Activated CD8-positive, alpha-beta T cell treated with anti-CD3 and anti-CD28 coated beads for 36 hours (primary cell): ENCODE measurements around the gene TFE3. TPM values are rescaled to one million over a fixed set of nuclear protein-coding genes. Genes with fewer than 3 reads are reported as not detected.

ENCODE experiments used
- ATAC-seq: fragments of 200-7000 bp; cut with Tn5 transposase; one replicate; pipeline ENCODE4 v1.10.0; 2021; ENCODE audit warnings: mild to moderate bottlenecking, moderate library complexity
- CTCF ChIA-PET: fragments of 350-600 bp; sonication (Branson Sonifier 250); formaldehyde crosslinking; loops from one replicate; lab custom pipeline; 2021; ENCODE audit warnings: antibody characterized with exemption; lab: Charles Lee
- POLR2A ChIA-PET: fragments of 350-600 bp; sonication (Branson Sonifier 250); formaldehyde crosslinking; loops from one replicate; lab custom pipeline; 2021; ENCODE audit warnings: antibody characterized with exemption; lab: Charles Lee
- DNase-seq: peaks from one replicate; pipeline ENCODE4 v3.0.0-alpha.2; 2020
- H3K27ac Mint-ChIP-seq: one replicate; pipeline ENCODE4 v1.8.0; 2021; ENCODE audit warnings: mild to moderate bottlenecking, mixed read lengths
- H3K27me3 Mint-ChIP-seq: one replicate; pipeline ENCODE4 v1.8.0; 2021; ENCODE audit warnings: mixed read lengths
- H3K36me3 Mint-ChIP-seq: one replicate; pipeline ENCODE4 v1.8.0; 2021; ENCODE audit warnings: low read depth, mixed read lengths
- H3K4me1 Mint-ChIP-seq: one replicate; pipeline ENCODE4 v1.8.0; 2021; ENCODE audit warnings: low read depth, mixed read lengths
- H3K4me3 Mint-ChIP-seq: one replicate; pipeline ENCODE4 v1.8.0; 2021; ENCODE audit warnings: mild to moderate bottlenecking, moderate library complexity, mixed read lengths
- H3K9me3 Mint-ChIP-seq: one replicate; pipeline ENCODE4 v1.8.0; 2021; ENCODE audit warnings: mixed read lengths
- intact Hi-C: fragments of 100-400 bp; cut with micrococcal nuclease; formaldehyde crosslinking; loops from one replicate; pipeline ENCODE4 v1.10.0; 2022
- total RNA-seq, 2 experiments: library from RNA; stranded (reverse); gene quantifications; one replicate each; pipeline ENCODE4 v1.2.3, GENCODE V29; 2021
- TF ChIP-seq, protein P1 (sequence below): fragments of 200-600 bp; IDR thresholded peaks from one replicate; pipeline ENCODE4 v1.8.0; 2022; ENCODE audit warnings: antibody characterized with exemption, mild to moderate bottlenecking

TFE3 gene
- total RNA-seq, 2 experiments from 2014 or later: 17.9 to 19.5 TPM

GRCh38 chrX:49061490-49061889 is 18.3 kb upstream of the TFE3 start:
- no peak for ATAC-seq
- H3K4me1 Mint-ChIP-seq: peaks cover 13% of the 10 kb centered on the region
- H3K27ac Mint-ChIP-seq: no peak overlapping the region
- TF ChIP-seq, protein P1, sequence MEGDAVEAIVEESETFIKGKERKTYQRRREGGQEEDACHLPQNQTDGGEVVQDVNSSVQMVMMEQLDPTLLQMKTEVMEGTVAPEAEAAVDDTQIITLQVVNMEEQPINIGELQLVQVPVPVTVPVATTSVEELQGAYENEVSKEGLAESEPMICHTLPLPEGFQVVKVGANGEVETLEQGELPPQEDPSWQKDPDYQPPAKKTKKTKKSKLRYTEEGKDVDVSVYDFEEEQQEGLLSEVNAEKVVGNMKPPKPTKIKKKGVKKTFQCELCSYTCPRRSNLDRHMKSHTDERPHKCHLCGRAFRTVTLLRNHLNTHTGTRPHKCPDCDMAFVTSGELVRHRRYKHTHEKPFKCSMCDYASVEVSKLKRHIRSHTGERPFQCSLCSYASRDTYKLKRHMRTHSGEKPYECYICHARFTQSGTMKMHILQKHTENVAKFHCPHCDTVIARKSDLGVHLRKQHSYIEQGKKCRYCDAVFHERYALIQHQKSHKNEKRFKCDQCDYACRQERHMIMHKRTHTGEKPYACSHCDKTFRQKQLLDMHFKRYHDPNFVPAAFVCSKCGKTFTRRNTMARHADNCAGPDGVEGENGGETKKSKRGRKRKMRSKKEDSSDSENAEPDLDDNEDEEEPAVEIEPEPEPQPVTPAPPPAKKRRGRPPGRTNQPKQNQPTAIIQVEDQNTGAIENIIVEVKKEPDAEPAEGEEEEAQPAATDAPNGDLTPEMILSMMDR: no peak
- H3K27me3 Mint-ChIP-seq: no peaks in the 10 kb centered on the region
- no peak for DNase-seq
- H3K36me3 Mint-ChIP-seq: no peaks in the 10 kb centered on the region
- no peak overlapping the region for H3K4me3 Mint-ChIP-seq
- ChIA-PET POLR2A (interaction anchor here (0.7 to 1.4 kb wide), 4 partner anchors 9 to 54 kb away, joined by 3 read pairs; partner anchors contain the start of gene WDR45), CTCF (no interaction called here)
- intact Hi-C loops: no loop called here
- no peaks in the 10 kb centered on the region for H3K9me3 Mint-ChIP-seq

DNA sequence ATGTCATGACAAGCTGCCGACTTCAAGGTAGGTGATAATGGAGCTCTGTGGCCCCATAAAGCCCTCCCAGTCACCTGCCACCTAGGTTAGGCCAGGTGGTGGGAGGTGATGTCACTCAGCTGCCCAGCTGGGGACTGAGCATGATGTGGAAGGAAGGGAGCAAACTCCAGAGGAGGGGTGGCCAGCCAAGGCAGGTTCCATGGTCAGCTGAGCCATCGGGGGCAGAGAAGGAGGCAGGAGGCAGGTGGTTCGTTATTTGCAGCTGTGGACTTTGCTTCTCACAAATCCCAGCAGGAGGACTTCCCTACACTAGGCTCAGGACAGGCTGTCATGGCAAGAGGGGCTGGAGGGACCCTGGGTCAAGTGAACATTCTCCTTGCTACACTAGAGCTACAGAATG is 17.8 kb upstream of the TFE3 start:
- H3K27me3 Mint-ChIP-seq: no peaks in the 10 kb centered on the region
- TF ChIP-seq, protein P1: no peak
- peaks cover 15% of the 10 kb centered on the region for H3K4me1 Mint-ChIP-seq
- ATAC-seq (no peak), DNase-seq (no peak)
- ChIA-PET POLR2A (interaction anchor here (0.7 to 1.4 kb wide), 4 partner anchors 9 to 55 kb away, joined by 3 read pairs; partner anchors contain the start of gene WDR45), CTCF (no interaction called here)
- H3K36me3 Mint-ChIP-seq: no peaks in the 10 kb centered on the region
- H3K27ac Mint-ChIP-seq: no peak overlapping the region
- H3K9me3 Mint-ChIP-seq: no peaks in the 10 kb centered on the region
- no peak overlapping the region for H3K4me3 Mint-ChIP-seq
- intact Hi-C loops: no loop called here

GRCh38 chrX:49059681-49060085 is 16.5 kb upstream of the TFE3 start:
- CTCF ChIA-PET: no interaction called here
- H3K27me3 Mint-ChIP-seq: no peaks in the 10 kb centered on the region
- no peaks in the 10 kb centered on the region for H3K36me3 Mint-ChIP-seq
- H3K4me1 Mint-ChIP-seq: peaks cover 22% of the 10 kb centered on the region
- H3K4me3 Mint-ChIP-seq: no peak overlapping the region
- ATAC-seq: no peak
- TF ChIP-seq, protein P1: no peak
- H3K27ac Mint-ChIP-seq: no peak overlapping the region
- H3K9me3 Mint-ChIP-seq: no peaks in the 10 kb centered on the region
- no peak for DNase-seq
- POLR2A ChIA-PET: interaction anchor here (0.6 kb wide), 1 partner anchor 142 kb away, joined by 3 read pairs; no protein-coding TSS in a partner anchor
- intact Hi-C loops: no loop called here

GRCh38 chrX:49059201-49059600 is 16.0 kb upstream of the TFE3 start:
- DNase-seq (no peak), ATAC-seq (no peak)
- TF ChIP-seq, protein P1: no peak
- peaks cover 27% of the 10 kb centered on the region for H3K4me1 Mint-ChIP-seq
- intact Hi-C loops: no loop called here
- H3K27ac Mint-ChIP-seq: no peak overlapping the region
- no peaks in the 10 kb centered on the region for H3K36me3 Mint-ChIP-seq
- H3K9me3 Mint-ChIP-seq: no peaks in the 10 kb centered on the region
- ChIA-PET CTCF (no interaction called here), POLR2A (interaction anchor here (0.6 kb wide), 1 partner anchor 141 kb away, joined by 3 read pairs; no protein-coding TSS in a partner anchor)
- no peak overlapping the region for H3K4me3 Mint-ChIP-seq
- no peaks in the 10 kb centered on the region for H3K27me3 Mint-ChIP-seq

GRCh38 chrX:49058794-49059193 is 15.6 kb upstream of the TFE3 start, which contains the start of gene CCDC120:
Gene CCDC120, plus strand, starts transcription at chrX:49058999. Its CDS starts 3,043 bp downstream, at chrX:49062042.
- H3K4me3 Mint-ChIP-seq: no peak within 1 kb of the TSS
- H3K27ac Mint-ChIP-seq: no peak within 1 kb of the TSS
- H3K36me3 Mint-ChIP-seq: no peaks in the 10 kb centered on the region
- no peak for ATAC-seq
- no peaks in the 10 kb centered on the region for H3K9me3 Mint-ChIP-seq
- peaks cover 31% of the 10 kb centered on the region for H3K4me1 Mint-ChIP-seq
- ChIA-PET POLR2A (no interaction called here), CTCF (no interaction called here)
- no peaks in the 10 kb centered on the region for H3K27me3 Mint-ChIP-seq
- intact Hi-C loops: no loop called here
- TF ChIP-seq, protein P1: no peak
- DNase-seq: no peak
